Measurements from ENCODE around the gene FAM107B. TPM values are rescaled to one million over a fixed set of nuclear protein-coding genes. Genes with fewer than 3 reads are reported as not detected.

Gene FAM107B
- total RNA-seq, 1 donor from 2014 or later, result 43.0 TPM

- H4K20me1 ChIP-seq (ENCODE audit: low read depth), result no peaks in the 10 kb centered on the region
- H3K36me3 Mint-ChIP-seq, result no peaks in the 10 kb centered on the region
These were observed 1.8 kb upstream of the FAM107B start for GRCh38 chr10:14776546-14776945.

DNA sequence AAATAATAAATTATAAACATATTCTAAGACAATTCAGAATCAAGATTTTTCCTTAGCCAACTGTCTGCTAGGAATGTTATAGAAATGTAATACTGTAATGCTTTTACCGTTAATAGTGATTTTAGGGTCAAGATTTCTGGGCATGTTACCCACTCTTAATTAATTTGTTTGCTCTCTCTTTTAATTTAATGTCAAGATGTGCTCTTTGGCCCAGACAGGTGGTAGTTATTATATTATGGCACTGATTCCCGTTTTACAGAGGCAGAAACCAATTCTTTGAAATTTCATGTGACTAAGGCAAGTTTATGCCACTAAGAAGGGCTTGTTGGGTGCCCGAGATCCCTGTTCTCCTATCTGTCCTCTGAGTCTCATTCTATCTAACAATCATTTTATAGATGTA is 959 bp upstream of the FAM107B start:
- Mint-ChIP-seq H3K9me3 (no peaks in the 10 kb centered on the region), H3K4me3 (no peak overlapping the region), H3K4me1 (no peaks in the 10 kb centered on the region), H3K36me3 (no peaks in the 10 kb centered on the region), H3K27me3 (ENCODE audit: insufficient read depth, low read depth) (peaks cover 6% of the 10 kb centered on the region), H3K27ac (no peak overlapping the region)
- Histone ChIP-seq H3K4me1 (no peaks in the 10 kb centered on the region), H4K20me1 (ENCODE audit: low read depth) (no peaks in the 10 kb centered on the region), H3K27ac (no peak overlapping the region), H3K27me3 (no peaks in the 10 kb centered on the region), H3K4me2 (no peak overlapping the region), H3K9me3 (ENCODE audit: low read depth) (no peaks in the 10 kb centered on the region), H3K4me3 (no peak overlapping the region), H3K9ac (no peak overlapping the region), H3F3A (ENCODE audit: low read depth) (no peaks in the 10 kb centered on the region), H3K79me2 (ENCODE audit: low read depth) (no peaks in the 10 kb centered on the region), H3K36me3 (no peaks in the 10 kb centered on the region), H2AFZ (replicated peaks) (no peak overlapping the region)
- no peak for DNase-seq (ENCODE audit: low spot score)
- TF ChIP-seq EZH2 (IDR thresholded peaks at IDR 0.05), result no peak
- no peak for TF ChIP-seq EZH2phosphoT487 (IDR thresholded peaks at IDR 0.05)
- no peak for TF ChIP-seq CTCF (IDR thresholded peaks at IDR 0.05)

More at GRCh38 chr10:14776546-14776945, 1.8 kb upstream of the FAM107B start:
- H2AFZ ChIP-seq (replicated peaks), result no peak overlapping the region
- TF ChIP-seq CTCF (IDR thresholded peaks at IDR 0.05), result no peak
- TF ChIP-seq EZH2 (IDR thresholded peaks at IDR 0.05), result no peak
- TF ChIP-seq EZH2phosphoT487 (IDR thresholded peaks at IDR 0.05), result no peak
- H3K27ac Mint-ChIP-seq, result no peak overlapping the region
- no peaks in the 10 kb centered on the region for H3K79me2 ChIP-seq (ENCODE audit: low read depth)
- H3K4me1 Mint-ChIP-seq, result peaks cover 3% of the 10 kb centered on the region
- no peaks in the 10 kb centered on the region for H3K4me1 ChIP-seq
- H3K9me3 Mint-ChIP-seq, result no peaks in the 10 kb centered on the region
- no peak for DNase-seq (ENCODE audit: low spot score)
- peaks cover 6% of the 10 kb centered on the region for H3K27me3 Mint-ChIP-seq (ENCODE audit: insufficient read depth, low read depth)
- H3K4me3 Mint-ChIP-seq, result no peak overlapping the region
- H3K9ac ChIP-seq, result no peak overlapping the region
- no peaks in the 10 kb centered on the region for H3F3A ChIP-seq (ENCODE audit: low read depth)
- H3K4me3 ChIP-seq, result no peak overlapping the region
- H3K27ac ChIP-seq, result no peak overlapping the region
- H3K4me2 ChIP-seq, result no peak overlapping the region
- H3K27me3 ChIP-seq, result no peaks in the 10 kb centered on the region
- H3K36me3 ChIP-seq, result no peaks in the 10 kb centered on the region
- no peaks in the 10 kb centered on the region for H3K9me3 ChIP-seq (ENCODE audit: low read depth)

DNA sequence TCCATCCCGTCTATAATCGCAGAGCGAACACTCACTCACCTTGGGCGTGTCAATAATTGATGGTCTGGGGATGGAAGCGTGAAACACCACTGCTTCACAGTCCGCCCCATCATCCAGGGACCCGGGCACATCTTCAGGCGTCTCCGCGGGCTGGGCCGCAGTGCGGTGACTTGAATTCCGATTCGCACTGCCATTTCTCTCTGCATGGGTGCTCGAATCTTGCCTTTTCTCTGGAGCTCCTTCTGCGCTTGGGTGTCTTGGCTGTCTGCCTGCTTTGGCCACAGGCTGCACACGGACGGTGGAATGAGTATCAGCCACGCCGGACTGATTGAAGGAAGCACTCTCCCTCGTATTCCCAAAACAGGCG is 500 bp downstream of the FAM107B start:
- H4K20me1 ChIP-seq (ENCODE audit: low read depth), result no peaks in the 10 kb centered on the region
- Mint-ChIP-seq H3K27ac (no peak overlapping the region), H3K9me3 (no peaks in the 10 kb centered on the region), H3K4me3 (no peak overlapping the region), H3K4me1 (no peaks in the 10 kb centered on the region), H3K36me3 (no peaks in the 10 kb centered on the region), H3K27me3 (ENCODE audit: insufficient read depth, low read depth) (peaks cover 6% of the 10 kb centered on the region)
- no peak for DNase-seq (ENCODE audit: low spot score)
- no peak overlapping the region for H2AFZ ChIP-seq (replicated peaks)
- TF ChIP-seq EZH2 (IDR thresholded peaks at IDR 0.05) (no peak), EZH2phosphoT487 (IDR thresholded peaks at IDR 0.05) (no peak), CTCF (IDR thresholded peaks at IDR 0.05) (no peak)
- H3K79me2 ChIP-seq (ENCODE audit: low read depth), result no peaks in the 10 kb centered on the region
- no peaks in the 10 kb centered on the region for H3K4me1 ChIP-seq
- no peaks in the 10 kb centered on the region for H3K36me3 ChIP-seq
- H3K4me2 ChIP-seq, result no peak overlapping the region
- no peaks in the 10 kb centered on the region for H3K9me3 ChIP-seq (ENCODE audit: low read depth)
- no peaks in the 10 kb centered on the region for H3K27me3 ChIP-seq
- H3K4me3 ChIP-seq, result no peak overlapping the region
- no peaks in the 10 kb centered on the region for H3F3A ChIP-seq (ENCODE audit: low read depth)
- no peak overlapping the region for H3K27ac ChIP-seq
- H3K9ac ChIP-seq, result no peak overlapping the region

Measured in neural progenitor cell (in vitro differentiated cells).